Coronary artery (tissue), 2 donors: ENCODE data around the gene MROH7.

Experiments
- DNase-seq: peaks from one replicate; pipeline ENCODE4 v3.0.0-alpha.2; 2017; ENCODE audit warnings: low spot score
- H3K27ac ChIP-seq, 2 donors: fragments of 200-600 bp; sonication (generic); one replicate each; pipeline ENCODE4 v1.5.1; 2016 to 2019
- H3K4me3 ChIP-seq: fragments of 200-600 bp; sonication (generic); 2 replicates; pipeline ENCODE4 v1.5.1; 2016; ENCODE audit warnings: mild to moderate bottlenecking, moderate library complexity
- CTCF ChIP-seq: fragments of 200-600 bp; sonication (generic); IDR thresholded peaks from one replicate; pipeline ENCODE4 v1.5.1; 2019; ENCODE audit warnings: antibody characterized with exemption

Gene MROH7

DNA sequence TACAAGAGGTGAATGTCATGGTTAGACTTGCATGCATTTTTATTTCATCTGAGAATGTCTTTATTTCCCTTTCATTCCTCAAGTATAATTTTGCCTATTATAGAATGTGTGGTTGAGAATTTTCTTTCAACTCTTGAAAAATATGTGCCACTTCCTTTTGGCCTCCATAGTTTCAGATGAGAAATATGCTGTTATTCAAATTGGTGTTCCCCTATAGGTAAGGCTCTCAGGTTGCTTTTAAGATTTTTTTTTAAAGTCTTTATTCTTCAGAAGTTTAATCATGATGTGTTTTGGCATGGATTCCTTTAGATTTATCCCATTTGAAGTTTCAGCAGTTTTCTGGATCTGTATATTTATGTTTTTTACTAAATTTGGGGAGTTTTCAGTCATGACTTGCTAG, 2.1 kb downstream of the MROH7 start:
- no peak for DNase-seq
- no peak overlapping the region for H3K4me3 ChIP-seq
- TF ChIP-seq CTCF, result no peak
- no peak overlapping the region for H3K27ac ChIP-seq

DNA sequence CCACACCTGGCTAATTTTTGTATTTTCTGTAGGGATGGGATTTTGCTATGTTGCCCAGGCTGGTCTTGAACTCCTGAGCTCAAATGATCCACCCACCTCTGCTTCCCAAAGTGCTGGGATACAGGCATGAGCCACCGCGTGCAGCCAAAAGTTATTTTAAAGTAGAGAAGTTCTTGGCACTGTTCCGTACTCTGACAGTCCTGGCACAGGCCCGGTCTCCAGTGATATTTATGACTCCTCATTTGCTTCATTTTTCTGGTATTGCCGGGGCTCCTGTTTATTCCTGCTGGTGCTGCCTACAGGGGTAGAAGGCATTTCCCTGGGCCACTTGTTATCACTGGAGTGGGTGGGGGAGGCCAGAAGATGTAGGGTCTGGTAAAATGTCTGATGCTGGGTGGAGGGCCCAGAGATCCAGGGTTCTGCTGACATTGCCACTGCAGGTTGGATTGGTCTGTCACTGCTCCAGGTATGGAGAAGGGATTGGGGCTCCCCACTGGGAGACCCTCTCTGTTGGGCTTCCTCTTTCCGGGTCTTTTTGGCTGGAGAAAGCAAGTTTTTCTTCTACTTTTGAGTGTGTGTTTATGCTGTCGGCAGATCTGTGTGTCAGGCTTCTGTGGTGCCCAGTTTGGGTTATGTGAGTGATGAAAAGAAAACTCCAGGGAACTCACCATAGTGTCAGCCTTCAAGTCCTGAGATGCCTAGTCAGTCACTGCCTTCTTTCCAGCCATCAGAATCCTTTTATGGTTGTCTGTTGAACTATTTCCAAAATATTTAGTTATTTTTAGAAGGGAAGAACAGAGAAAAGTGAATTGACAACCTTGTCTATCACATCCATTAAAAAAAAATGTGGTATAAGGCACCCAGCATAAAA, 4.5 kb downstream of the MROH7 start:
- no peak overlapping the region for H3K4me3 ChIP-seq

GRCh38 chr1:54649130-54649898, 7.7 kb downstream of the MROH7 start:
- DNase-seq, result no peak
- no peak for TF ChIP-seq CTCF
- H3K27ac ChIP-seq, result no peak overlapping the region
- no peak overlapping the region for H3K4me3 ChIP-seq

More for the DNA sequence above, 4.5 kb downstream of the MROH7 start:
- no peak for DNase-seq
- no peak for TF ChIP-seq CTCF
- peak overlapping the region; percentile 58 to 66 for H3K27ac ChIP-seq

GRCh38 chr1:54649921-54650320, 8.3 kb downstream of the MROH7 start:
- Histone ChIP-seq H3K27ac (no peak overlapping the region), H3K4me3 (no peak overlapping the region)
- no peak for DNase-seq
- no peak for TF ChIP-seq CTCF

DNA sequence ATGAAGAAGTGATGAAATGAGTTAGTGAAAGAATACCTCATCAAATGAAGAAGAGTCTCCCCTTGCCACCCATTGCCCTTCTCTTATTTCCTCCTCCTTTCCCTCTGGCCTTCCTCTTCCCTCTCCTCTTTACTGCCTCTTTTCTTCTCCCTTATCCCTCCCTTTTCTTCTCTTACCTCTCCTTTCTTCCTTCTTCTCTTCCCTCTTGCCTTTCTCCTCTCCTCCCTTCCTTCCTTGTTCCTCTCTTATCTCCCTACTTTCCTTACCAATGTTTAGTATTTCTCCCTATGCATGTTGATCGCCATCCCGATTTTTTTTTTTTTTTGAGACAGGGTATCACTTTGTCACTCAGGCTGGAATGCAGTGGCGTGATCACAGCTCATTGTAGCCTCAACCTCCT, 8.8 kb downstream of the MROH7 start:
- Histone ChIP-seq H3K4me3 (no peak overlapping the region), H3K27ac (no peak overlapping the region)
- DNase-seq, result no peak
- TF ChIP-seq CTCF, result no peak

- no peak overlapping the region for H3K27ac ChIP-seq
- no peak for DNase-seq
These were observed 10.0 kb downstream of the MROH7 start for GRCh38 chr1:54651608-54652007.

More at GRCh38 chr1:54651608-54652007, 10.0 kb downstream of the MROH7 start:
- H3K4me3 ChIP-seq, result no peak overlapping the region
- no peak for TF ChIP-seq CTCF
